Adrenal gland (tissue), 12 donors: ENCODE results near the gene PCED1B. TPM values are rescaled to one million over a fixed set of nuclear protein-coding genes. Genes with fewer than 3 reads are reported as not detected.
A peak's percentile ranks its signal among the peaks of the same experiment; 100 is the strongest.
"Not testable (repeated sequence)": the region's sequence is repeated elsewhere in the genome, so short reads cannot be mapped to it uniquely, and the experiment has no call there.

Source experiments
- DNase-seq, 7 donors: peaks; one replicate each; pipeline ENCODE4 v3.0.0-alpha.2; 2019 to 2020
- H3K27ac ChIP-seq, 5 donors: fragments of 200-600 bp; sonication (generic) in 4 of 5; 1 replicate in 3 of 5; 2 replicates in 2 of 5; pipeline versions ENCODE4 v1.5.1 to v1.8.0; 2016 to 2020; ENCODE audit warnings: mild to moderate bottlenecking in 1 of 5
- H3K27me3 ChIP-seq: fragments of 200-600 bp; 2 replicates; pipeline ENCODE4 v1.8.0; 2021
- H3K36me3 ChIP-seq, 2 donors: fragments of 200-600 bp; replicated peaks in 1 of 2; 1 replicate in 1 of 2; 2 replicates in 1 of 2; pipeline versions ENCODE4 v1.5.1 to v1.8.0; 2018 to 2022
- H3K4me1 ChIP-seq, 2 donors: fragments of 200-600 bp; replicated peaks in 1 of 2; 1 replicate in 1 of 2; 2 replicates in 1 of 2; pipeline versions ENCODE4 v1.5.1 to v1.8.0; 2018 to 2021
- H3K4me3 ChIP-seq, 4 donors: fragments of 200-600 bp; sonication (generic) in 3 of 4; one replicate each; pipeline ENCODE4 v1.5.1; 2016 to 2018
- H3K9me3 ChIP-seq, 3 donors: fragments of 200-600 bp; sonication (generic) in 1 of 3; replicated peaks in 1 of 3; 1 replicate in 2 of 3; 2 replicates in 1 of 3; pipeline versions ENCODE4 v1.5.1 to v1.8.0; 2016 to 2021
- CTCF ChIP-seq, 6 experiments: fragments of 450-650 bp in 4 of 6; fragments of 200-600 bp in 2 of 6; sonication (generic) in 1 of 6; IDR thresholded peaks; 1 replicate in 5 of 6; 2 replicates in 1 of 6; pipeline versions ENCODE4 v1.5.1 to v1.8.0; 2016 to 2021; ENCODE audit warnings: antibody characterized with exemption in 6 of 6, mild to moderate bottlenecking in 2 of 6, moderate library complexity in 1 of 6
- POLR2A ChIP-seq, 2 donors: fragments of 450-650 bp; IDR thresholded peaks; one replicate each; pipeline ENCODE4 v1.6.1; 2017; ENCODE audit warnings: antibody characterized with exemption in 2 of 2, mild to moderate bottlenecking in 2 of 2, moderate library complexity in 1 of 2
- WGBS, 4 donors: extraction: QIAGEN DNeasy Blood & Tissue Kit in 2 of 4; methylation state at CpG; one replicate each; pipeline versions ENCODE4 v1.1.5 to v1.1.7; 2013 to 2017; 5-methylcytosine and 5-hydroxymethylcytosine counted together
- intact Hi-C, 2 donors: fragments of 100-400 bp; cut with DNase I; formaldehyde crosslinking; loops; one replicate each; pipeline versions ENCODE4 v1.14.1 to v1.15.0; 2022 to 2023
- polyA plus RNA-seq, 3 donors: library from polyadenylated mRNA; stranded (reverse); fragments of 200-250 nt in 2 of 3; fragments of 350-450 nt in 1 of 3; fragmentation: Illumina TruSeq in 1 of 3; extraction: RNeasy Lipid Tissue Mini Kit (QIAGEN cat#74804) in 1 of 3; gene quantifications; one replicate each; pipeline ENCODE4 v1.2.3, GENCODE V29; 2013 to 2014
- total RNA-seq, 9 donors: library from RNA; depleted of rRNA in 4 of 9; stranded (reverse); fragments of >200 nt in 4 of 9; fragments of 120-200 nt in 1 of 9; fragmentation: NEBNext Ultra II Directional in 1 of 9; extraction: Animal tissue kit (Norgen Biotek cat#: 25700) in 1 of 9; gene quantifications; one replicate each; pipeline versions ENCODE4 v1.1.0 to v1.2.4, GENCODE V29; 2013 to 2023
- donor health status: healthy with polysubstance abuse.
- donor health status: Bipolar disorder and iron deficiency.
- donor health status: DM: yes; HTN: yes; CAD: no.
- donor health status: DM: no; HTN: no; CAD: no.
- donor health status: DM: no; HTN: no; CAD: no.
- donor health status: DM: yes; HTN: yes; CAD: no.

The PCED1B gene
- total and polyA plus RNA-seq, 12 donors = 8.0 to 110 (median 39.9) TPM

DNA sequence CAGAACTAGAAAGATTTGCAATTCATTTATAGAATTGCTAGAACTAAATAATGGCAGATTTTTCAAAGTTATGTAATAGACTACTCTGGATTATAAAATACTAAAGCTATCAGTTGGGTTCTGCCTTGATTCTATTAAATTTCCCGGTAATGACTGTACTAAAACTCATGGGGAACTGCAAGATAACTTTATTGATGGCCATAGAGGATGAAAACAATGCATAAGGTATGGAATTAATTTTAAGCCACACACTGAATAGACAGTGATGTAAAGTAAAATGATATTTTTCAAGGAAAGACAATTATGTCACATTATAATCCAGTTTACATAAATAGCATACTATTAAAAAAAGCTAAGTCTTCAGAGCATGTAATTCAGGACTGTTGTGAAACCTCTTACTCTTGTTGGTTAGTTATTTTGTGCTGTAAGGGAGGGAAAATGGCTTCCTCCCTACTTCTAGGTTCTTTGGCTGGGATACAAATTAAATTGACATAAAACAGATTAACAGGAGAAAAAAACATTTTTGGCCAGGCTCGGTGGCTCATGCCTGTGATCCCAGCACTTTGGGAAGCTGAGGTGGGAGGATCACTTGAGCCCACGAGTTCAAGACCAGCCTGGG lies 134.7 kb downstream of the PCED1B start:
- 77 to 83% (median 82%) methylated on average over 3 of the region's 3 CpGs for WGBS, 4 donors

GRCh38 chr12:47214771-47215170 lies 135.3 kb downstream of the PCED1B start:
- Histone ChIP-seq H3K27me3 (no peaks in the 10 kb centered on the region), H3K36me3 (no peaks in the 10 kb centered on the region), H3K4me1 (no peaks in the 10 kb centered on the region), H3K4me3 (no peak overlapping the region), H3K27ac (no peak overlapping the region), H3K9me3 (no peaks in the 10 kb centered on the region)
- WGBS, 4 donors = 86 to 89% (median 86%) methylated on average over 7 of the region's 7 CpGs
- no peak for DNase-seq
- intact Hi-C loops = no loop called here
- no peak for TF ChIP-seq CTCF (IDR thresholded peaks at IDR 0.05)
- TF ChIP-seq POLR2A (IDR thresholded peaks at IDR 0.05) = no peak

More for the DNA sequence above, 134.7 kb downstream of the PCED1B start:
- intact Hi-C loops = no loop called here
- no peaks in the 10 kb centered on the region for H3K36me3 ChIP-seq
- H3K4me3 ChIP-seq = no peak overlapping the region
- no peaks in the 10 kb centered on the region for H3K9me3 ChIP-seq
- H3K27me3 ChIP-seq = no peaks in the 10 kb centered on the region
- H3K27ac ChIP-seq = no peak overlapping the region
- H3K4me1 ChIP-seq = no peaks in the 10 kb centered on the region
- TF ChIP-seq CTCF (IDR thresholded peaks at IDR 0.05) = no peak
- no peak for TF ChIP-seq POLR2A (IDR thresholded peaks at IDR 0.05)
- no peak for DNase-seq

GRCh38 chr12:47216150-47216677 lies 136.8 kb downstream of the PCED1B start:
- 75 to 90% (median 78%) methylated on average over 8 of the region's 8 CpGs for WGBS, 4 donors
- H3K27ac ChIP-seq = peak overlapping the region in 3 of 5 donors; percentile 1 to 53 (median 29)
- no peak overlapping the region for H3K4me3 ChIP-seq

GRCh38 chr12:47217595-47217869 lies 138.1 kb downstream of the PCED1B start:
- H3K27me3 ChIP-seq, H3K4me1 ChIP-seq, H3K27ac ChIP-seq, intact Hi-C loops, DNase-seq, H3K4me3 ChIP-seq, H3K36me3 ChIP-seq, H3K9me3 ChIP-seq: not testable (repeated sequence)
- WGBS, 4 donors = 94 to 97% (median 95%) methylated on average over 8 of the region's 8 CpGs

More at GRCh38 chr12:47216150-47216677, 136.8 kb downstream of the PCED1B start:
- Histone ChIP-seq H3K4me1 (no peaks in the 10 kb centered on the region), H3K27me3 (no peaks in the 10 kb centered on the region), H3K9me3 (no peaks in the 10 kb centered on the region), H3K36me3 (no peaks in the 10 kb centered on the region)
- intact Hi-C loops = no loop called here
- peak in 3 of 7 donors; percentile 29 to 61 (median 47) for DNase-seq
- TF ChIP-seq POLR2A (IDR thresholded peaks at IDR 0.05) = no peak
- TF ChIP-seq CTCF (IDR thresholded peaks at IDR 0.05) = no peak

- 80 to 94% (median 92%) methylated on average over 8 of the region's 8 CpGs for WGBS, 4 donors
- Histone ChIP-seq H3K36me3 (no peaks in the 10 kb centered on the region), H3K27me3 (no peaks in the 10 kb centered on the region), H3K4me1 (peaks cover 6 to 8% of the 10 kb centered on the region in 2 donors), H3K9me3 (no peaks in the 10 kb centered on the region), H3K4me3 (no peak overlapping the region), H3K27ac (no peak overlapping the region)
- intact Hi-C loops = no loop called here
- DNase-seq = no peak
- no peak for TF ChIP-seq CTCF (IDR thresholded peaks at IDR 0.05)
- no peak for TF ChIP-seq POLR2A (IDR thresholded peaks at IDR 0.05)
Measured at GRCh38 chr12:47218191-47218654, 138.8 kb downstream of the PCED1B start.
